Parathyroid adenoma (tissue), 2 donors: Measurements from ENCODE around the gene BNIPL.

ENCODE experiments used
- H2AFZ ChIP-seq: fragments of 300-600 bp; sonication (generic); one replicate; pipeline ENCODE4 v1.7.0; 2017; ENCODE audit warnings: antibody characterized with exemption, mild to moderate bottlenecking
- H3K27ac ChIP-seq: fragments of 300-600 bp; sonication (generic); one replicate; pipeline ENCODE4 v1.7.0; 2017
- H3K27me3 ChIP-seq: fragments of 300-600 bp; sonication (generic); one replicate; pipeline ENCODE4 v1.7.0; 2017; ENCODE audit warnings: low read length; ENCODE audit not compliant: control insufficient read depth, insufficient read depth
- H3K36me3 ChIP-seq: fragments of 300-600 bp; sonication (generic); one replicate; pipeline ENCODE4 v1.7.0; 2017; ENCODE audit warnings: low read length; ENCODE audit not compliant: control insufficient read depth, insufficient read depth
- H3K4me1 ChIP-seq: fragments of 300-600 bp; sonication (generic); one replicate; pipeline ENCODE4 v1.7.0; 2017; ENCODE audit warnings: control low read depth
- H3K4me2 ChIP-seq: fragments of 300-600 bp; sonication (generic); one replicate; pipeline ENCODE4 v1.7.0; 2017; ENCODE audit warnings: low read length
- H3K4me3 ChIP-seq: fragments of 300-600 bp; sonication (generic); one replicate; pipeline ENCODE4 v1.7.0; 2017; ENCODE audit warnings: low read depth, low read length
- H3K79me2 ChIP-seq: fragments of 300-600 bp; sonication (generic); one replicate; pipeline ENCODE4 v1.7.0; 2017; ENCODE audit warnings: control low read depth
- H3K9ac ChIP-seq: fragments of 300-600 bp; sonication (generic); one replicate; pipeline ENCODE4 v1.7.0; 2017; ENCODE audit warnings: mild to moderate bottlenecking
- H3K9me3 ChIP-seq: fragments of 300-600 bp; sonication (generic); one replicate; pipeline ENCODE4 v1.7.0; 2017; ENCODE audit warnings: low read length; ENCODE audit not compliant: control insufficient read depth
- CTCF ChIP-seq: fragments of 300-600 bp; sonication (generic); IDR thresholded peaks from one replicate; pipeline ENCODE4 v1.7.0; 2017; ENCODE audit warnings: antibody characterized with exemption, mild to moderate bottlenecking
- donor health status: primary hyperparathyroidism.

Gene BNIPL

GRCh38 chr1:151085953-151086559, 49.7 kb downstream of the BNIPL start:
- Histone ChIP-seq H3K27ac (no peak overlapping the region), H3K27me3 (no peaks in the 10 kb centered on the region), H3K36me3 (no peaks in the 10 kb centered on the region), H3K9me3 (no peaks in the 10 kb centered on the region), H3K9ac (no peak overlapping the region), H3K4me2 (no peak overlapping the region), H3K4me3 (no peak overlapping the region), H2AFZ (no peak overlapping the region), H3K4me1 (no peaks in the 10 kb centered on the region), H3K79me2 (no peaks in the 10 kb centered on the region)
- TF ChIP-seq CTCF = no peak
